ENCODE measurements around the gene CTIF. TPM values are rescaled to one million over a fixed set of nuclear protein-coding genes. Genes with fewer than 3 reads are reported as not detected.
"Not testable (repeated sequence)": the region's sequence is repeated elsewhere in the genome, so short reads cannot be mapped to it uniquely, and the experiment has no call there.

Gene CTIF
- total RNA-seq, 1 donor from 2014 or later, result 12.6 TPM

GRCh38 chr18:48860269-48861180 lies 321.7 kb downstream of the CTIF start:
- DNase-seq (ENCODE audit: low read depth in 2 of 2), result no peak

- no peak for DNase-seq (ENCODE audit: low read depth in 2 of 2)
Measured at GRCh38 chr18:48861181-48861708, 322.4 kb downstream of the CTIF start.

- no peak for DNase-seq (ENCODE audit: low read depth in 2 of 2)
Measured at GRCh38 chr18:48862132-48862531, 323.3 kb downstream of the CTIF start.

GRCh38 chr18:48862678-48863270 lies 323.9 kb downstream of the CTIF start:
- no peak for DNase-seq (ENCODE audit: low read depth in 2 of 2)

- no peak for DNase-seq (ENCODE audit: low read depth in 2 of 2)
Measured at GRCh38 chr18:48863432-48864065, 324.7 kb downstream of the CTIF start.

GRCh38 chr18:48864876-48865275 lies 326.0 kb downstream of the CTIF start:
- DNase-seq (ENCODE audit: low read depth in 2 of 2), result no peak

- peak in 1 of 2 donors; percentile 90 for DNase-seq (ENCODE audit: low read depth in 2 of 2)
Measured at GRCh38 chr18:48866028-48866733, 327.4 kb downstream of the CTIF start.

- no peak for DNase-seq (ENCODE audit: low read depth in 2 of 2)
Measured at GRCh38 chr18:48866856-48867255, 328.0 kb downstream of the CTIF start.

- no peak for DNase-seq (ENCODE audit: low read depth in 2 of 2)
Measured at GRCh38 chr18:48867978-48868377, 329.1 kb downstream of the CTIF start.

GRCh38 chr18:48868468-48869466 lies 329.9 kb downstream of the CTIF start:
- no peak for DNase-seq (ENCODE audit: low read depth in 2 of 2)

GRCh38 chr18:48869591-48869990 lies 330.8 kb downstream of the CTIF start:
- no peak for DNase-seq (ENCODE audit: low read depth in 2 of 2)

- not testable (repeated sequence) for DNase-seq (ENCODE audit: low read depth in 2 of 2)
Measured at GRCh38 chr18:48870926-48871325, 332.1 kb downstream of the CTIF start.

GRCh38 chr18:48871391-48872166 lies 332.7 kb downstream of the CTIF start:
- DNase-seq (ENCODE audit: low read depth in 2 of 2), result no peak

- no peak for DNase-seq (ENCODE audit: low read depth in 2 of 2)
Measured at GRCh38 chr18:48872234-48873145, 333.7 kb downstream of the CTIF start.

- DNase-seq (ENCODE audit: low read depth in 2 of 2), result no peak
Measured at GRCh38 chr18:48874233-48874632, 335.4 kb downstream of the CTIF start.

GRCh38 chr18:48874701-48875162 lies 335.9 kb downstream of the CTIF start:
- no peak for DNase-seq (ENCODE audit: low read depth in 2 of 2)

GRCh38 chr18:48875314-48875941 lies 336.6 kb downstream of the CTIF start:
- DNase-seq (ENCODE audit: low read depth in 2 of 2), result no peak

Data from dermis microvascular lymphatic vessel endothelial cell (primary cell).